Cardiac muscle cell (in vitro differentiated cells and primary cell): ENCODE results near the gene TXNRD2. TPM values are rescaled to one million over a fixed set of nuclear protein-coding genes. Genes with fewer than 3 reads are reported as not detected.

ENCODE experiments used
- DNase-seq, 2 donors: peaks; one replicate each; pipeline versions ENCODE4 v3.0.0 to v3.0.0-alpha.2; 2010 to 2017; ENCODE audit warnings: low read depth in 1 of 2, low spot score in 1 of 2
- H3K27ac ChIP-seq: fragments of 200-600 bp; sonication (generic); 2 replicates; pipeline ENCODE4 v1.5.1; 2016
- H3K27me3 ChIP-seq: fragments of 200-600 bp; sonication (generic); 2 replicates; pipeline ENCODE4 v1.6.0; 2016; ENCODE audit warnings: control low read depth
- H3K36me3 ChIP-seq: fragments of 200-600 bp; sonication (generic); 2 replicates; pipeline ENCODE4 v1.5.1; 2016; ENCODE audit warnings: control low read depth
- H3K4me1 ChIP-seq: fragments of 200-600 bp; sonication (generic); 2 replicates; pipeline ENCODE4 v1.8.1; 2017; ENCODE audit warnings: low read depth, mild to moderate bottlenecking, mixed run types
- H3K4me3 ChIP-seq: fragments of 200-600 bp; sonication (generic); 2 replicates; pipeline ENCODE4 v1.5.1; 2016; ENCODE audit warnings: mild to moderate bottlenecking
- H3K9me3 ChIP-seq: fragments of 200-600 bp; sonication (generic); 2 replicates; pipeline ENCODE4 v1.5.1; 2017; ENCODE audit warnings: low read depth, mild to moderate bottlenecking, control low read depth
- CTCF ChIP-seq: IDR thresholded peaks from 2 replicates; pipeline ENCODE4 v1.5.1; 2012; ENCODE audit warnings: low read depth, mild to moderate bottlenecking, low read length
- polyA plus RNA-seq: library from polyadenylated mRNA; unstranded; fragments of >200 nt; fragmentation: Nextera tagmentation; extraction: Ambion mirVana; gene quantifications from 2 replicates; pipeline ENCODE4 v1.2.1, GENCODE V29; 2016
- total RNA-seq: library from RNA; depleted of rRNA; stranded (reverse); fragments of >200 nt; gene quantifications from 2 replicates; pipeline ENCODE4 v1.2.3, GENCODE V29; 2016

The TXNRD2 gene
- total and polyA plus RNA-seq, 2 experiments from 2014 or later, result 15.6 to 21.2 TPM

- TF ChIP-seq CTCF, result no peak
- Histone ChIP-seq H3K4me3 (no peak overlapping the region), H3K4me1 (peaks cover 10% of the 10 kb centered on the region), H3K27me3 (no peaks in the 10 kb centered on the region), H3K36me3 (no peaks in the 10 kb centered on the region), H3K9me3 (no peaks in the 10 kb centered on the region), H3K27ac (no peak overlapping the region)
- no peak for DNase-seq
These were observed 54.2 kb downstream of the TXNRD2 start for GRCh38 chr22:19887256-19887985.

- Histone ChIP-seq H3K36me3 (no peaks in the 10 kb centered on the region), H3K4me3 (no peak overlapping the region), H3K27me3 (no peaks in the 10 kb centered on the region), H3K9me3 (no peaks in the 10 kb centered on the region), H3K27ac (no peak overlapping the region), H3K4me1 (peaks cover 7% of the 10 kb centered on the region)
- TF ChIP-seq CTCF, result no peak
- DNase-seq, result peak in 1 of 2 donors; percentile 70
These were observed 54.9 kb downstream of the TXNRD2 start for GRCh38 chr22:19886605-19887255.

- DNase-seq, result no peak
- Histone ChIP-seq H3K27me3 (no peaks in the 10 kb centered on the region), H3K9me3 (no peaks in the 10 kb centered on the region), H3K27ac (no peak overlapping the region), H3K36me3 (no peaks in the 10 kb centered on the region), H3K4me1 (no peaks in the 10 kb centered on the region), H3K4me3 (no peak overlapping the region)
- TF ChIP-seq CTCF, result no peak
These were observed 55.6 kb downstream of the TXNRD2 start for GRCh38 chr22:19885841-19886592.

- DNase-seq, result no peak
- H3K27ac ChIP-seq, result no peak overlapping the region
- no peak overlapping the region for H3K4me3 ChIP-seq
- no peaks in the 10 kb centered on the region for H3K9me3 ChIP-seq
- H3K36me3 ChIP-seq, result no peaks in the 10 kb centered on the region
- H3K4me1 ChIP-seq, result no peaks in the 10 kb centered on the region
- no peak for TF ChIP-seq CTCF
- H3K27me3 ChIP-seq, result no peaks in the 10 kb centered on the region
These were observed 56.5 kb downstream of the TXNRD2 start for GRCh38 chr22:19884954-19885751.
